ENCODE data around the gene KIF5B.
"Not testable (repeated sequence)": the region's sequence is repeated elsewhere in the genome, so short reads cannot be mapped to it uniquely, and the experiment has no call there.

Gene KIF5B

GRCh38 chr10:32072025-32072800 is 16.0 kb upstream of the KIF5B start:
- TF ChIP-seq REST (IDR thresholded peaks at IDR 0.05; ENCODE audit: insufficient replicate concordance, low read depth) (no peak), POLR2AphosphoS5 (IDR thresholded peaks at IDR 0.05; ENCODE audit: low read depth) (no peak), GABPA (IDR thresholded peaks at IDR 0.05; ENCODE audit: low read depth) (no peak), CTCF (IDR thresholded peaks at IDR 0.05; ENCODE audit: insufficient read depth, low read length) (no peak), SPI1 (IDR thresholded peaks at IDR 0.05; ENCODE audit: borderline replicate concordance, low read depth) (no peak)
- Histone ChIP-seq H3K27ac (replicated peaks) (no peak overlapping the region), H3K27me3 (ENCODE audit: insufficient read depth, poor library complexity, severe bottlenecking) (no peaks in the 10 kb centered on the region), H3K4me3 (replicated peaks; ENCODE audit: insufficient read depth, low read length) (no peak overlapping the region)
- no peak for DNase-seq (ENCODE audit: low read depth in 1 of 2, low spot score in 1 of 2)

GRCh38 chr10:32070645-32071044 is 14.4 kb upstream of the KIF5B start:
- DNase-seq (ENCODE audit: low read depth in 1 of 2, low spot score in 1 of 2): no peak
- no peak overlapping the region for H3K27ac ChIP-seq (replicated peaks)
- no peaks in the 10 kb centered on the region for H3K27me3 ChIP-seq (ENCODE audit: insufficient read depth, poor library complexity, severe bottlenecking)
- no peak overlapping the region for H3K4me3 ChIP-seq (replicated peaks; ENCODE audit: insufficient read depth, low read length)
- no peak for TF ChIP-seq POLR2AphosphoS5 (IDR thresholded peaks at IDR 0.05; ENCODE audit: low read depth)

GRCh38 chr10:32068569-32068968 is 12.3 kb upstream of the KIF5B start:
- Histone ChIP-seq H3K27ac (replicated peaks) (no peak overlapping the region), H3K27me3 (ENCODE audit: insufficient read depth, poor library complexity, severe bottlenecking) (no peaks in the 10 kb centered on the region), H3K4me3 (replicated peaks; ENCODE audit: insufficient read depth, low read length) (no peak overlapping the region)
- TF ChIP-seq GABPA (IDR thresholded peaks at IDR 0.05; ENCODE audit: low read depth): no peak
- no peak for TF ChIP-seq REST (IDR thresholded peaks at IDR 0.05; ENCODE audit: insufficient replicate concordance, low read depth)
- TF ChIP-seq POLR2AphosphoS5 (IDR thresholded peaks at IDR 0.05; ENCODE audit: low read depth): no peak
- no peak for TF ChIP-seq SPI1 (IDR thresholded peaks at IDR 0.05; ENCODE audit: borderline replicate concordance, low read depth)
- no peak for DNase-seq (ENCODE audit: low read depth in 1 of 2, low spot score in 1 of 2)

- not testable (repeated sequence) for H3K27me3 ChIP-seq (ENCODE audit: insufficient read depth, poor library complexity, severe bottlenecking); H3K4me3 ChIP-seq (replicated peaks; ENCODE audit: insufficient read depth, low read length); DNase-seq (ENCODE audit: low read depth in 1 of 2, low spot score in 1 of 2); H3K27ac ChIP-seq (replicated peaks)
These were observed 11.7 kb upstream of the KIF5B start for GRCh38 chr10:32067931-32068330.

- no peak overlapping the region for H3K4me3 ChIP-seq (replicated peaks; ENCODE audit: insufficient read depth, low read length)
- TF ChIP-seq GABPA (IDR thresholded peaks at IDR 0.05; ENCODE audit: low read depth) (no peak), CTCF (IDR thresholded peaks at IDR 0.05; ENCODE audit: insufficient read depth, low read length) (no peak), SPI1 (IDR thresholded peaks at IDR 0.05; ENCODE audit: borderline replicate concordance, low read depth) (peak; percentile 10; the same call in 1 of the 2 replicates)
- no peak overlapping the region for H3K27ac ChIP-seq (replicated peaks)
- peak in 1 of 2 experiments; percentile 67 for DNase-seq (ENCODE audit: low read depth in 1 of 2, low spot score in 1 of 2)
- H3K27me3 ChIP-seq (ENCODE audit: insufficient read depth, poor library complexity, severe bottlenecking): no peaks in the 10 kb centered on the region
These were observed 9.6 kb upstream of the KIF5B start for GRCh38 chr10:32065856-32066255.

Measured in HL-60 (cell line).